GM18873 (cell line): ENCODE data around the gene CHAF1B.
A peak's percentile ranks its signal among the peaks of the same experiment; 100 is the strongest.
"Not testable (repeated sequence)": the region's sequence is repeated elsewhere in the genome, so short reads cannot be mapped to it uniquely, and the experiment has no call there.

Experiments
- ATAC-seq: cut with Tn5 transposase; IDR thresholded peaks from one replicate; pipeline ENCODE4 v1.9.1; 2021; ENCODE audit warnings: mild to moderate bottlenecking, moderate library complexity, moderate number of reproducible peaks; ENCODE audit not compliant: unreplicated experiment, low FRiP score

CHAF1B gene

GRCh38 chr21:36386031-36386642 lies 945 bp downstream of the CHAF1B start:
- no peak for ATAC-seq

GRCh38 chr21:36388096-36388495 lies 2.9 kb downstream of the CHAF1B start:
- ATAC-seq: no peak

GRCh38 chr21:36388835-36389234 lies 3.6 kb downstream of the CHAF1B start:
- ATAC-seq: peak; percentile 79

GRCh38 chr21:36391649-36392048 lies 6.5 kb downstream of the CHAF1B start:
- not testable (repeated sequence) for ATAC-seq

GRCh38 chr21:36395353-36396111 lies 10.3 kb downstream of the CHAF1B start:
- no peak for ATAC-seq

GRCh38 chr21:36396325-36396724 lies 11.1 kb downstream of the CHAF1B start:
- ATAC-seq: no peak

GRCh38 chr21:36396971-36397370 lies 11.8 kb downstream of the CHAF1B start:
- ATAC-seq: no peak

GRCh38 chr21:36397606-36398005 lies 12.4 kb downstream of the CHAF1B start:
- ATAC-seq: no peak

GRCh38 chr21:36399736-36400135 lies 14.5 kb downstream of the CHAF1B start:
- ATAC-seq: not testable (repeated sequence)

- ATAC-seq: no peak
These were observed 15.5 kb downstream of the CHAF1B start for GRCh38 chr21:36400719-36401118.

- ATAC-seq: no peak
These were observed 17.1 kb downstream of the CHAF1B start for GRCh38 chr21:36402339-36402738.

GRCh38 chr21:36403713-36404112 lies 18.5 kb downstream of the CHAF1B start:
- no peak for ATAC-seq

GRCh38 chr21:36408568-36408967 lies 23.4 kb downstream of the CHAF1B start:
- no peak for ATAC-seq

- no peak for ATAC-seq
These were observed 26.1 kb downstream of the CHAF1B start for GRCh38 chr21:36411301-36411700.

- no peak for ATAC-seq
These were observed 27.7 kb downstream of the CHAF1B start for GRCh38 chr21:36412916-36413315.

GRCh38 chr21:36415375-36415774 lies 30.2 kb downstream of the CHAF1B start:
- no peak for ATAC-seq

- ATAC-seq: no peak
These were observed 34.0 kb downstream of the CHAF1B start for GRCh38 chr21:36419241-36419640.

- no peak for ATAC-seq
These were observed 34.8 kb downstream of the CHAF1B start for GRCh38 chr21:36419996-36420395.

GRCh38 chr21:36420571-36421339 lies 35.6 kb downstream of the CHAF1B start:
- ATAC-seq: no peak

- no peak for ATAC-seq
These were observed 37.3 kb downstream of the CHAF1B start for GRCh38 chr21:36422279-36423098.
